CD14-positive monocyte (primary cell): ENCODE measurements around the gene BICDL1. TPM values are rescaled to one million over a fixed set of nuclear protein-coding genes. Genes with fewer than 3 reads are reported as not detected.

Experiments used
- DNase-seq, 3 donors: peaks; one replicate each; pipeline ENCODE4 v3.0.0-alpha.2; 2011 to 2022
- H2AFZ ChIP-seq: 2 replicates; pipeline ENCODE4 v1.6.0; 2012; ENCODE audit warnings: mild to moderate bottlenecking, low read depth, low read length, inconsistent platforms; ENCODE audit not compliant: insufficient read depth, poor library complexity, severe bottlenecking
- H3K27ac ChIP-seq, 2 donors: 1 replicate in 1 of 2; 2 replicates in 1 of 2; pipeline ENCODE4 v1.5.1; 2012 to 2013; ENCODE audit warnings: low read length in 2 of 2, control low read depth in 1 of 2, inconsistent platforms in 1 of 2, low read depth in 1 of 2, mild to moderate bottlenecking in 1 of 2
- H3K27me3 ChIP-seq, 2 donors: one replicate each; pipeline versions ENCODE4 v1.6.0 to v1.6.1; 2011 to 2013; ENCODE audit warnings: low read length in 2 of 2; ENCODE audit not compliant: control insufficient read depth in 2 of 2, insufficient read depth in 2 of 2
- H3K36me3 ChIP-seq, 2 donors: replicated peaks in 1 of 2; 1 replicate in 1 of 2; 2 replicates in 1 of 2; pipeline versions ENCODE4 v1.5.1 to v1.6.1; 2012 to 2013; ENCODE audit warnings: low read length in 2 of 2, control low read depth in 1 of 2, inconsistent platforms in 1 of 2, mild to moderate bottlenecking in 1 of 2; ENCODE audit not compliant: insufficient read depth in 2 of 2, control insufficient read depth in 1 of 2
- H3K4me1 ChIP-seq, 2 donors: 1 replicate in 1 of 2; 2 replicates in 1 of 2; pipeline versions ENCODE4 v1.5.1 to v1.6.1; 2012 to 2013; ENCODE audit warnings: low read length in 2 of 2, control low read depth in 1 of 2, inconsistent platforms in 1 of 2, mild to moderate bottlenecking in 1 of 2, moderate library complexity in 1 of 2; ENCODE audit not compliant: insufficient read depth in 2 of 2, control insufficient read depth in 1 of 2
- H3K4me2 ChIP-seq: replicated peaks from 2 replicates; pipeline ENCODE3; 2012; ENCODE audit warnings: low read length, moderate library complexity, mild to moderate bottlenecking; ENCODE audit not compliant: poor library complexity, severe bottlenecking; ENCODE audit errors: extremely low read depth
- H3K4me3 ChIP-seq, 3 experiments: fragments of 200-600 bp in 1 of 3; sonication (generic) in 1 of 3; replicated peaks in 1 of 3; 1 replicate in 2 of 3; 2 replicates in 1 of 3; pipeline ENCODE4 v1.5.1; 2011 to 2013; ENCODE audit warnings: low read length in 3 of 3, mild to moderate bottlenecking in 3 of 3, control low read depth in 2 of 3, low read depth in 2 of 3, inconsistent platforms in 1 of 3, moderate library complexity in 1 of 3
- H3K79me2 ChIP-seq: 2 replicates; pipeline ENCODE4 v1.6.0; 2012; ENCODE audit warnings: mild to moderate bottlenecking, control low read depth, inconsistent platforms, low read length, moderate library complexity; ENCODE audit not compliant: insufficient read depth
- H3K9ac ChIP-seq: 2 replicates; pipeline ENCODE4 v1.6.0; 2017; ENCODE audit warnings: low read length, mild to moderate bottlenecking; ENCODE audit not compliant: insufficient read depth, poor library complexity, severe bottlenecking
- H3K9me3 ChIP-seq, 2 donors: replicated peaks in 1 of 2; 1 replicate in 1 of 2; 2 replicates in 1 of 2; pipeline versions ENCODE4 v1.5.1 to v1.6.1; 2012 to 2013; ENCODE audit warnings: low read length in 2 of 2, control low read depth in 1 of 2; ENCODE audit not compliant: control insufficient read depth in 1 of 2, insufficient read depth in 1 of 2
- H4K20me1 ChIP-seq: 2 replicates; pipeline ENCODE4 v1.6.0; 2012; ENCODE audit warnings: mild to moderate bottlenecking, low read length, control low read depth, moderate library complexity; ENCODE audit not compliant: insufficient read depth
- H3K27ac Mint-ChIP-seq, 7 donors: one replicate each; pipeline ENCODE4 v1.8.0; 2020; ENCODE audit warnings: mild to moderate bottlenecking in 7 of 7, mixed read lengths in 7 of 7, moderate library complexity in 6 of 7, inconsistent platforms in 2 of 7
- H3K27me3 Mint-ChIP-seq, 3 donors: one replicate each; pipeline ENCODE4 v1.8.0; 2021 to 2022; ENCODE audit warnings: low read depth in 3 of 3, mild to moderate bottlenecking in 3 of 3, mixed read lengths in 3 of 3, moderate library complexity in 3 of 3, inconsistent platforms in 1 of 3
- H3K36me3 Mint-ChIP-seq, 2 donors: one replicate each; pipeline ENCODE4 v1.8.0; 2020; ENCODE audit warnings: mixed read lengths in 2 of 2, inconsistent platforms in 1 of 2, mild to moderate bottlenecking in 1 of 2
- H3K4me1 Mint-ChIP-seq: one replicate; pipeline ENCODE4 v1.8.0; 2020; ENCODE audit warnings: mild to moderate bottlenecking, mixed read lengths
- H3K4me3 Mint-ChIP-seq, 2 donors: one replicate each; pipeline ENCODE4 v1.8.0; 2020; ENCODE audit warnings: mild to moderate bottlenecking in 2 of 2, mixed read lengths in 2 of 2, moderate library complexity in 1 of 2
- H3K9me3 Mint-ChIP-seq, 7 donors: one replicate each; pipeline ENCODE4 v1.8.0; 2020 to 2022; ENCODE audit warnings: mixed read lengths in 7 of 7, mild to moderate bottlenecking in 6 of 7, moderate library complexity in 6 of 7, inconsistent platforms in 2 of 7
- CTCF ChIP-seq: fragments of 200-600 bp; IDR thresholded peaks from one replicate; pipeline ENCODE4 v1.8.0; 2022; ENCODE audit warnings: antibody characterized with exemption, mild to moderate bottlenecking
- WGBS: methylation state at CpG from one replicate; pipeline ENCODE4 v1.1.5; 2013; ENCODE audit warnings: missing lambda C conversion rate; ENCODE audit not compliant: insufficient coverage; 5-methylcytosine and 5-hydroxymethylcytosine counted together
- intact Hi-C, 2 donors: fragments of 100-400 bp; cut with micrococcal nuclease; formaldehyde crosslinking; loops; one replicate each; pipeline versions ENCODE4 v1.15.0 to v1.15.1; 2023
- polyA plus RNA-seq, 3 donors: library from polyadenylated mRNA; depleted of rRNA in 1 of 3; unstranded in 2 of 3; stranded (reverse) in 1 of 3; fragments of 300-500 nt in 2 of 3; fragments of >200 nt in 1 of 3; fragmentation: Illumina TruSeq in 2 of 3; gene quantifications; 1 replicate in 2 of 3; 2 replicates in 1 of 3; pipeline ENCODE4 v1.2.3, GENCODE V29; 2012 to 2021

The BICDL1 gene
- polyA plus RNA-seq, 3 donors = 0.13 TPM; not detected in 2

- Histone ChIP-seq H3K27ac (no peak overlapping the region), H2AFZ (no peak overlapping the region), H3K4me3 (no peak overlapping the region), H3K36me3 (no peaks in the 10 kb centered on the region), H3K4me1 (peaks cover 0 to 3% of the 10 kb centered on the region in 2 donors), H3K79me2 (no peaks in the 10 kb centered on the region), H3K9me3 (no peaks in the 10 kb centered on the region), H3K9ac (no peak overlapping the region), H4K20me1 (no peaks in the 10 kb centered on the region), H3K27me3 (no peaks in the 10 kb centered on the region), H3K4me2 (no peak overlapping the region)
- Mint-ChIP-seq H3K27ac (no peak overlapping the region), H3K27me3 (peaks cover 0 to 6% (median 3%) of the 10 kb centered on the region in 3 donors), H3K9me3 (peaks cover 0 to 2% (median 0%) of the 10 kb centered on the region in 7 donors), H3K4me1 (peaks cover 7% of the 10 kb centered on the region), H3K4me3 (no peak overlapping the region), H3K36me3 (no peaks in the 10 kb centered on the region)
- 84% methylated on average over 4 of the region's 5 CpGs for WGBS
- DNase-seq = no peak
- intact Hi-C loops = no loop called here
- no peak for TF ChIP-seq CTCF
Observed at GRCh38 chr12:120078868-120079267, 89.8 kb downstream of the BICDL1 start.

GRCh38 chr12:120079411-120080400 is 90.7 kb downstream of the BICDL1 start:
- H3K4me2 ChIP-seq = no peak overlapping the region

More at GRCh38 chr12:120079411-120080400, 90.7 kb downstream of the BICDL1 start:
- H3K4me1 ChIP-seq = peaks cover 0 to 3% of the 10 kb centered on the region in 2 donors
- no peak overlapping the region for H3K4me3 Mint-ChIP-seq
- no peaks in the 10 kb centered on the region for H3K36me3 ChIP-seq
- 90% methylated on average over 6 of the region's 9 CpGs for WGBS
- no peak for TF ChIP-seq CTCF
- H3K4me1 Mint-ChIP-seq = peaks cover 7% of the 10 kb centered on the region
- no peak overlapping the region for H3K9ac ChIP-seq
- no peaks in the 10 kb centered on the region for H3K27me3 ChIP-seq
- DNase-seq = no peak
- peaks cover 2 to 6% (median 2%) of the 10 kb centered on the region in 3 donors for H3K27me3 Mint-ChIP-seq
- no peaks in the 10 kb centered on the region for H3K9me3 ChIP-seq
- no peak overlapping the region for H3K27ac ChIP-seq
- no peaks in the 10 kb centered on the region for H3K9me3 Mint-ChIP-seq
- no peaks in the 10 kb centered on the region for H4K20me1 ChIP-seq
- no peak overlapping the region for H2AFZ ChIP-seq
- H3K27ac Mint-ChIP-seq = peak overlapping the region in 1 of 7 donors; percentile 61
- no peaks in the 10 kb centered on the region for H3K79me2 ChIP-seq
- intact Hi-C loops = no loop called here
- H3K4me3 ChIP-seq = no peak overlapping the region
- H3K36me3 Mint-ChIP-seq = no peaks in the 10 kb centered on the region
